WTC11 (cell line): Measurements from ENCODE around the gene CELF4.

Experiments
- JUN ChIP-seq: sonication (generic); formaldehyde crosslinking; IDR thresholded peaks from 2 replicates; pipeline ENCODE4 v1.8.0; 2023; ENCODE audit warnings: mild to moderate bottlenecking, missing genetic modification reagents
- PRRX2 ChIP-seq: fragments of 250-450 bp; sonication (Bioruptor Pico); IDR thresholded peaks from 2 replicates; pipeline ENCODE4 v1.8.0; 2021; ENCODE audit warnings: mild to moderate bottlenecking
- USF1 ChIP-seq: sonication (generic); formaldehyde crosslinking; IDR thresholded peaks from 2 replicates; pipeline ENCODE4 v1.8.0; 2022; ENCODE audit warnings: mild to moderate bottlenecking, missing genetic modification reagents
- TF ChIP-seq, protein P1 (sequence below): fragments of 200-600 bp; IDR thresholded peaks from 2 replicates; pipeline ENCODE4 v1.8.0; 2022; ENCODE audit warnings: antibody characterized with exemption

DNA sequence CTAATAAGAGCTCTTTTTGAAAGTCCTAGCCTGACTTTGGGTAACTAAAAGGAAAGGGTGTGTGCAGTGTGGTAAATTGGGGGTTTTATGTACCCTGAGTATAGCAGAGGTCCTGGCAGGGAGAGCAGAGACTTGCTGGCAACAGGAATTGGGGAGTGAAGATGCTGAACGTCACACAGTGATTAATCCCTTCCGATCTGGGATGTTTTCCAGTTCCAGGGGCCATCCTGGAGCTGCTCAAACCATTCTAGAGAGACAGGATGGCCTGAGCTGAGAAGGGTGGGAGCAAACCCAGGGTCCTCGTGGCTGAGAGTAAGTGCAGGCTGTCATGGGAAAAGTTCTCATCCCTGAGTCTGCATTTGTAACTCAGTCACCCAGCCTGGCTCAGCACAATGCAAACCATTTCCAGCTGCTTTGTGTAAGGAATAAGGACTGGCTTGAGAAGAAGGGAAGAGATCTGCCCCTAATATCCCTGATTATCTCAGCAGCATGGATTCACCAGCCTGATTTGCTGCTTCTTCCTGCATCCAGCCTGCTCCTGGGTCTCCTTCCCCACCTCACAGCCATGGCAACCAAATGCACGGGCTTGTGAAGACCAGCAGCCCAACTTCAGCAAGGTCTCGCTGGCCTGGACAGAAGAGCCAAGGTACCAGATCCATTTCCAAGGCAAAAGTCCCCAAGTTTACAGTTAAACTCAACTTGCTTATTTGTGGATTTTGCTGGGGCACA, 47.1 kb upstream of the CELF4 start:
- TF ChIP-seq, protein P1, sequence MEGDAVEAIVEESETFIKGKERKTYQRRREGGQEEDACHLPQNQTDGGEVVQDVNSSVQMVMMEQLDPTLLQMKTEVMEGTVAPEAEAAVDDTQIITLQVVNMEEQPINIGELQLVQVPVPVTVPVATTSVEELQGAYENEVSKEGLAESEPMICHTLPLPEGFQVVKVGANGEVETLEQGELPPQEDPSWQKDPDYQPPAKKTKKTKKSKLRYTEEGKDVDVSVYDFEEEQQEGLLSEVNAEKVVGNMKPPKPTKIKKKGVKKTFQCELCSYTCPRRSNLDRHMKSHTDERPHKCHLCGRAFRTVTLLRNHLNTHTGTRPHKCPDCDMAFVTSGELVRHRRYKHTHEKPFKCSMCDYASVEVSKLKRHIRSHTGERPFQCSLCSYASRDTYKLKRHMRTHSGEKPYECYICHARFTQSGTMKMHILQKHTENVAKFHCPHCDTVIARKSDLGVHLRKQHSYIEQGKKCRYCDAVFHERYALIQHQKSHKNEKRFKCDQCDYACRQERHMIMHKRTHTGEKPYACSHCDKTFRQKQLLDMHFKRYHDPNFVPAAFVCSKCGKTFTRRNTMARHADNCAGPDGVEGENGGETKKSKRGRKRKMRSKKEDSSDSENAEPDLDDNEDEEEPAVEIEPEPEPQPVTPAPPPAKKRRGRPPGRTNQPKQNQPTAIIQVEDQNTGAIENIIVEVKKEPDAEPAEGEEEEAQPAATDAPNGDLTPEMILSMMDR = no peak
- TF ChIP-seq PRRX2 (CRISPR knock-in tag) = no peak
- TF ChIP-seq USF1 (CRISPR knock-in tag) = no peak
- TF ChIP-seq JUN (CRISPR knock-in tag) = no peak
